IMR-90 (cell line): ENCODE results near the gene ZBTB47. TPM values are rescaled to one million over a fixed set of nuclear protein-coding genes. Genes with fewer than 3 reads are reported as not detected.

Experiments
- ATAC-seq: fragments of 200-7000 bp; cut with Tn5 transposase; 2 replicates; pipeline ENCODE4 v1.9.1; 2020; ENCODE audit warnings: low read depth, mild to moderate bottlenecking, moderate library complexity
- BruUV-seq: library from RNA; stranded (reverse); fragments of 400-500 nt; replicated peaks from 2 replicates; lab custom pipeline; 2021; lab: Mats Ljungman, UMichigan
- CTCF ChIA-PET: fragments of 300-600 bp; formaldehyde crosslinking; extraction: SDS; loops from one replicate; lab custom pipeline; 2021; ENCODE audit warnings: antibody characterized with exemption; lab: Yijun Ruan, JAX
- POLR2A ChIA-PET: fragments of 300-600 bp; sonication (Branson Sonifier 250); formaldehyde crosslinking; loops from one replicate; lab custom pipeline; 2022; ENCODE audit warnings: antibody characterized with exemption; ENCODE audit not compliant: unreplicated experiment; lab: Charles Lee
- DNase-seq: peaks from one replicate; pipeline ENCODE4 v3.0.0; 2013
- H2AFZ ChIP-seq: replicated peaks from 2 replicates; pipeline ENCODE3; 2013; ENCODE audit warnings: low read length, mild to moderate bottlenecking; ENCODE audit not compliant: poor library complexity
- H2AK5ac ChIP-seq: 2 replicates; pipeline ENCODE4 v1.6.1; 2013; ENCODE audit warnings: low read depth, low read length, inconsistent platforms
- H2AK9ac ChIP-seq: replicated peaks from 2 replicates; pipeline ENCODE3; 2013; ENCODE audit warnings: mild to moderate bottlenecking, low read depth, low read length, moderate library complexity; ENCODE audit not compliant: poor library complexity
- H2BK120ac ChIP-seq: 2 replicates; pipeline ENCODE4 v1.6.1; 2013; ENCODE audit warnings: low read depth, low read length, inconsistent platforms
- H2BK15ac ChIP-seq: 3 replicates; pipeline ENCODE4 v1.6.1; 2013; ENCODE audit warnings: low read depth, low read length, inconsistent platforms
- H2BK20ac ChIP-seq: 2 replicates; pipeline ENCODE4 v1.6.1; 2013; ENCODE audit warnings: low read depth, mild to moderate bottlenecking, inconsistent platforms, low read length, moderate library complexity
- H2BK5ac ChIP-seq: 2 replicates; pipeline ENCODE4 v1.6.1; 2013; ENCODE audit warnings: mild to moderate bottlenecking, low read depth, low read length, inconsistent platforms; ENCODE audit not compliant: poor library complexity, severe bottlenecking
- H3K14ac ChIP-seq: replicated peaks from 2 replicates; pipeline ENCODE4 v1.6.1; 2013; ENCODE audit warnings: low read depth, low read length, inconsistent platforms
- H3K18ac ChIP-seq: 2 replicates; pipeline ENCODE4 v1.6.1; 2013; ENCODE audit warnings: low read depth, low read length, control low read depth
- H3K23ac ChIP-seq: 2 replicates; pipeline ENCODE4 v1.6.1; 2013; ENCODE audit warnings: low read depth, low read length, inconsistent platforms
- H3K27ac ChIP-seq: 2 replicates; pipeline ENCODE4 v1.5.1; 2013; ENCODE audit warnings: mild to moderate bottlenecking, control low read depth, low read length; ENCODE audit not compliant: insufficient read depth
- H3K27me3 ChIP-seq: 2 replicates; pipeline ENCODE4 v1.6.1; 2013; ENCODE audit warnings: low read length; ENCODE audit not compliant: control insufficient read depth, insufficient read depth
- H3K36me3 ChIP-seq: 2 replicates; pipeline ENCODE4 v1.6.1; 2013; ENCODE audit warnings: low read length, mixed read lengths; ENCODE audit not compliant: control insufficient read depth, insufficient read depth
- H3K4ac ChIP-seq: 2 replicates; pipeline ENCODE4 v1.6.1; 2013; ENCODE audit warnings: low read depth, low read length, inconsistent platforms
- H3K4me1 ChIP-seq: 2 replicates; pipeline ENCODE4 v1.6.1; 2013; ENCODE audit warnings: low read length, mixed read lengths; ENCODE audit not compliant: control insufficient read depth, insufficient read depth
- H3K4me2 ChIP-seq: 2 replicates; pipeline ENCODE4 v1.6.1; 2013; ENCODE audit warnings: low read depth, mild to moderate bottlenecking, control low read depth, low read length, moderate library complexity
- H3K4me3 ChIP-seq: 2 replicates; pipeline ENCODE4 v1.5.1; 2013; ENCODE audit warnings: low read depth, mild to moderate bottlenecking, control low read depth, low read length, moderate library complexity; ENCODE audit not compliant: insufficient read depth
- H3K56ac ChIP-seq: 2 replicates; pipeline ENCODE4 v1.6.1; 2013; ENCODE audit warnings: low read length, inconsistent platforms; ENCODE audit not compliant: insufficient read depth; ENCODE audit errors: extremely low read depth
- H3K79me1 ChIP-seq, 2 experiments: 2 replicates each; pipeline ENCODE4 v1.6.1; 2013; ENCODE audit warnings: low read length in 2 of 2, inconsistent platforms in 1 of 2, low read depth in 1 of 2
- H3K9ac ChIP-seq: 2 replicates; pipeline ENCODE4 v1.6.1; 2013; ENCODE audit warnings: low read depth, low read length, control low read depth
- H3K9me1 ChIP-seq: 2 replicates; pipeline ENCODE4 v1.6.1; 2013; ENCODE audit warnings: low read length, inconsistent platforms; ENCODE audit not compliant: insufficient read depth
- H3K9me3 ChIP-seq: 2 replicates; pipeline ENCODE4 v1.6.1; 2013; ENCODE audit warnings: low read length; ENCODE audit not compliant: control insufficient read depth, insufficient read depth
- H4K20me1 ChIP-seq: 2 replicates; pipeline ENCODE4 v1.6.1; 2013; ENCODE audit warnings: low read length, inconsistent platforms; ENCODE audit not compliant: insufficient read depth
- H4K5ac ChIP-seq: 2 replicates; pipeline ENCODE4 v1.6.1; 2013; ENCODE audit warnings: mild to moderate bottlenecking, low read depth, low read length, control low read depth
- H4K8ac ChIP-seq, 2 experiments: 2 replicates each; pipeline ENCODE4 v1.6.1; 2013; ENCODE audit warnings: low read depth in 2 of 2, low read length in 2 of 2, control low read depth in 1 of 2, inconsistent platforms in 1 of 2
- H4K91ac ChIP-seq: 2 replicates; pipeline ENCODE4 v1.6.1; 2013; ENCODE audit warnings: low read depth, low read length, inconsistent platforms; ENCODE audit not compliant: insufficient read depth
- CHD1 ChIP-seq: IDR thresholded peaks from 2 replicates; pipeline ENCODE4 v1.6.1; 2012; ENCODE audit warnings: low read depth, low read length, improper control_type of control experiment
- MXI1 ChIP-seq: IDR thresholded peaks from 2 replicates; pipeline ENCODE4 v1.6.1; 2012; ENCODE audit warnings: low read depth, mild to moderate bottlenecking, low read length, moderate library complexity, borderline replicate concordance
- NFE2L2 ChIP-seq: fragments of 150-350 bp; IDR thresholded peaks from 2 replicates; pipeline ENCODE4 v1.6.1; 2016; ENCODE audit warnings: low read depth, mild to moderate bottlenecking, low read length
- WGBS, 2 experiments: methylation state at CpG; one replicate each; pipeline versions ENCODE4 v1.1.5 to v1.1.7; 2013; ENCODE audit warnings: missing lambda C conversion rate in 2 of 2; ENCODE audit not compliant: insufficient read length in 1 of 2; ENCODE audit errors: extremely low coverage in 2 of 2; 5-methylcytosine and 5-hydroxymethylcytosine counted together
- dilution Hi-C: fragments of 300-500 bp; cut with HindIII; formaldehyde crosslinking; loops from one replicate; pipeline ENCODE4 v1.14.3; 2018; ENCODE audit warnings: low sequenced_read_pairs; ENCODE audit not compliant: unreplicated experiment
- in situ Hi-C: fragments of 300-500 bp; cut with MboI; formaldehyde crosslinking; loops from 3 replicates; pipeline ENCODE4 v1.14.3; 2019; ENCODE audit warnings: low sequenced_read_pairs, inconsistent platforms, mixed read lengths
- intact Hi-C: fragments of 100-400 bp; cut with micrococcal nuclease; formaldehyde crosslinking; loops from 2 replicates; pipeline ENCODE4 v1.10.0; 2022
- polyA plus RNA-seq, 3 experiments: library from polyadenylated mRNA; depleted of rRNA; stranded (reverse); fragments of >200 nt; gene quantifications; 2 replicates each; pipeline ENCODE4 v1.2.3, GENCODE V29; 2012; ENCODE audit warnings: low replicate concordance in 1 of 3
- total RNA-seq: library from RNA; depleted of rRNA; stranded (reverse); fragments of >200 nt; gene quantifications from 2 replicates; pipeline ENCODE4 v1.2.3, GENCODE V29; 2012

Gene ZBTB47
- total and polyA plus RNA-seq, 2 of the 4 experiments (the other 2 are of a cell fraction) = 10.9 to 16.8 TPM

DNA sequence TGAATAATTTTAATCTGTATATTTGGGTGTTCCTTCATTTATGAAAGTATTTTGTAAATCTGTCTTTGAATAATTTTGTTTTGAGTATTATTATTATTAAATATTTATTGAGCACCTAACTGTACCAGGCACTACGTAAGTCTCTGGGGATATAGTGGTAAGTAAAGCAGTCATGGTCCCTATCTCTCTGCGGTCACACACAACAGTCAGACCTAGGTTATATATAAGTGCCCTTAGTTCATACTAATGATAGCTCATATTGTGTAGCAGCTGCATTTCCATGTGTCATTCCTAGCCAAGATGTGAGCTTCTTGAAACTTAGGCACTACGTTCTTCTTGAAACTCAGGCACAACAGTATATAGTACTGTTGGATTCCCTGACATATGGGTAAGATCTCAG is 40.6 kb upstream of the ZBTB47 start:
- Histone ChIP-seq H2AK9ac (no peak overlapping the region), H3K4me3 (no peak overlapping the region), H4K91ac (no peak overlapping the region), H2BK120ac (no peak overlapping the region), H3K79me1 (peaks cover 11 to 46% of the 10 kb centered on the region in 2 experiments), H2AK5ac (no peak overlapping the region), H4K20me1 (peaks cover 49% of the 10 kb centered on the region), H4K8ac (no peak overlapping the region), H3K18ac (no peak overlapping the region), H3K4me2 (no peak overlapping the region), H2BK5ac (no peak overlapping the region), H3K9me3 (no peaks in the 10 kb centered on the region), H2BK15ac (no peak overlapping the region), H2BK20ac (no peak overlapping the region), H3K27ac (no peak overlapping the region), H3K27me3 (no peaks in the 10 kb centered on the region), H3K23ac (no peak overlapping the region), H3K4me1 (peaks cover 4% of the 10 kb centered on the region), H3K4ac (no peak overlapping the region), H3K56ac (no peak overlapping the region), H3K9ac (no peak overlapping the region), H3K36me3 (peaks cover 16% of the 10 kb centered on the region), H3K14ac (no peak overlapping the region), H4K5ac (no peak overlapping the region), H2AFZ (no peak overlapping the region), H3K9me1 (peaks cover 7% of the 10 kb centered on the region; the same call in 1 of the 2 replicates)
- TF ChIP-seq CHD1 (no peak), NFE2L2 (no peak), MXI1 (no peak)
- intact Hi-C loops = loop anchor here (5.0 kb wide), 1 partner anchor 34 kb away; no protein-coding TSS in a partner anchor
- POLR2A ChIA-PET = no interaction called here
- in situ Hi-C loops = no loop called here
- ATAC-seq = no peak
- no peak for DNase-seq
- no CpG with 5 or more reads among the region's 3 CpGs for WGBS, 2 experiments
- CTCF ChIA-PET = interaction anchor here (0.6 to 1.6 kb wide), 4 partner anchors 12 to 39 kb away, joined by 3 to 6 read pairs (median 4); partner anchors contain the start of gene NKTR
- dilution Hi-C loops = no loop called here
- no TSS peak for BruUV-seq
